Right cardiac atrium (tissue), 5 donors: ENCODE measurements around the gene CENPP. TPM values are rescaled to one million over a fixed set of nuclear protein-coding genes. Genes with fewer than 3 reads are reported as not detected.
A peak's percentile ranks its signal among the peaks of the same experiment; 100 is the strongest.

Experiments used
- ATAC-seq, 2 donors: fragments of 200-7000 bp; cut with Tn5 transposase; one replicate each; pipeline versions ENCODE4 v1.8.0 to v1.9.1; 2020; ENCODE audit warnings: moderate library complexity in 2 of 2, mild to moderate bottlenecking in 1 of 2
- DNase-seq, 3 donors: peaks; one replicate each; pipeline ENCODE4 v3.0.0-alpha.2; 2020
- H3K27ac ChIP-seq: one replicate; pipeline ENCODE4 v1.5.1; 2013; ENCODE audit warnings: mild to moderate bottlenecking, low read length, control low read depth, moderate library complexity
- H3K27me3 ChIP-seq: one replicate; pipeline ENCODE4 v1.6.1; 2013; ENCODE audit not compliant: control insufficient read depth, insufficient read depth
- H3K4me1 ChIP-seq: one replicate; pipeline ENCODE4 v1.6.1; 2013; ENCODE audit warnings: low read length; ENCODE audit not compliant: control insufficient read depth, insufficient read depth
- H3K4me3 ChIP-seq: one replicate; pipeline ENCODE4 v1.5.1; 2013; ENCODE audit warnings: low read length, control low read depth
- H3K9me3 ChIP-seq: one replicate; pipeline ENCODE4 v1.6.1; 2013; ENCODE audit warnings: low read length; ENCODE audit not compliant: control insufficient read depth
- WGBS: extraction: QIAGEN DNeasy Blood & Tissue Kit; methylation state at CpG from one replicate; pipeline ENCODE4 v1.1.7; 2013; 5-methylcytosine and 5-hydroxymethylcytosine counted together
- intact Hi-C, 4 donors: fragments of 100-400 bp; cut with DNase I; formaldehyde crosslinking; loops; one replicate each; pipeline versions ENCODE4 v1.11.0 to v1.14.0; 2022 to 2023
- polyA plus RNA-seq: library from polyadenylated mRNA; stranded (reverse); fragments of 200-250 nt; gene quantifications from one replicate; pipeline ENCODE4 v1.2.3, GENCODE V29; 2013
- total RNA-seq, 4 donors: library from RNA; stranded (reverse); fragmentation: NEBNext Ultra II Directional; extraction: Animal tissue kit (Norgen Biotek cat#: 25700); gene quantifications; one replicate each; pipeline ENCODE4 v1.2.1, GENCODE V29; 2021
- donor health status: healthy with polysubstance abuse.
- donor health status: DM: no; HTN: yes; CAD: no.
- donor health status: DM: no; HTN: no; CAD: no.
- donor health status: DM: no; HTN: yes; CAD: no; lungs with severe emphysema.
- donor health status: DM: yes; HTN: yes; CAD: no.

The CENPP gene
- total and polyA plus RNA-seq, 5 donors: 2.0 to 4.0 (median 2.8) TPM

DNA sequence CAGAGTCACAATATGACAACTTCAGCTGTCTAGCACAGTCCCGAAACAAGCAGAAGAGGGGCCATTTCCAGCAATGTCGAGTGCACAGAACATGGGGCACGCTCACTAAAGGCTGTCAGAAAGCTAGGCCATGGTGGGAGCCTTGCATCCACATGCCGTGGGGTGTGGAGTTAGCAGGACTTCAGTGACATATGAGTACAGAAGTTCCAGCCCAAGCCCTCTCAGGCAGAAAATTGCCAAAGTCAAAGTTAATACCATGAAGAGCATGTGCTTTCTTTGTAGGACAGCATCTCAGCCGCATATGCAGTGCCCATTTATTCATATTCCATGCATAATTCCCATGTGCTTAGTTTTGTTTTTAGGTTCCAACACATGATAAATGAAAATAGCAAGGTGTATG is 183.3 kb downstream of the CENPP start:
- Histone ChIP-seq H3K27me3 (no peaks in the 10 kb centered on the region), H3K9me3 (no peaks in the 10 kb centered on the region), H3K4me1 (peaks cover 4% of the 10 kb centered on the region), H3K27ac (no peak overlapping the region), H3K4me3 (no peak overlapping the region)
- 93% methylated on average over 5 of the region's 5 CpGs for WGBS
- ATAC-seq: no peak
- no peak for DNase-seq
- intact Hi-C loops: no loop called here

- Histone ChIP-seq H3K9me3 (no peaks in the 10 kb centered on the region), H3K27ac (no peak overlapping the region), H3K4me1 (no peaks in the 10 kb centered on the region), H3K4me3 (no peak overlapping the region), H3K27me3 (no peaks in the 10 kb centered on the region)
- intact Hi-C loops: no loop called here
- ATAC-seq (no peak), DNase-seq (no peak)
Observed at GRCh38 chr9:92510747-92511146, 185.0 kb downstream of the CENPP start.

GRCh38 chr9:92512622-92513021 is 186.9 kb downstream of the CENPP start:
- DNase-seq (no peak), ATAC-seq (no peak)
- Histone ChIP-seq H3K27ac (no peak overlapping the region), H3K9me3 (no peaks in the 10 kb centered on the region), H3K4me1 (no peaks in the 10 kb centered on the region), H3K4me3 (no peak overlapping the region), H3K27me3 (no peaks in the 10 kb centered on the region)
- WGBS: 90% methylated on average over 3 of the region's 3 CpGs
- intact Hi-C loops: no loop called here

GRCh38 chr9:92513349-92513748 is 187.6 kb downstream of the CENPP start:
- DNase-seq (no peak), ATAC-seq (peak in 1 of 2 donors; percentile 57)
- no peak overlapping the region for H3K27ac ChIP-seq
- H3K27me3 ChIP-seq: no peaks in the 10 kb centered on the region
- H3K4me3 ChIP-seq: no peak overlapping the region
- intact Hi-C loops: no loop called here
- WGBS: 46% methylated on average over 3 of the region's 3 CpGs
- H3K4me1 ChIP-seq: no peaks in the 10 kb centered on the region
- no peaks in the 10 kb centered on the region for H3K9me3 ChIP-seq

DNA sequence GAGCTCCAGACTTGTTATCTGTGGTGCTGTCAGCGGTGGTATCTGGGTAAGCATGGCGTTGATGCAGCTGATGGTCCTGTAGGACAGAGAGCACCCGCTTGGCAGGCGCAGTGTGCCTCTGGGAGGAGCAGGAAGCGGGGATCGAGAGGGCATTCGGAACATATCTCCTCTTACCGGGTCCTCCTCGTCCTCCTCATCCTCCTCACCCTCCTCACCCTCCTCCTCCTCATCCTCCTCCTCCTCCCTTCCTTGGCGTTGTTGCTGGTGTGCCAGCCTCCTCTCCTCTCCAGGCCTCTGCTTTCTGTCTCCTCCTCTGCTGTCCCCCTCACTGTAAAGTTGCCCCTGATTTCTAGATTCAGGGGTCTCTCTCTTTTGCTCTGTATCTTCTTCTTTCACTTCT is 188.9 kb downstream of the CENPP start:
- intact Hi-C loops: no loop called here
- 82% methylated on average over 10 of the region's 10 CpGs for WGBS

DNA sequence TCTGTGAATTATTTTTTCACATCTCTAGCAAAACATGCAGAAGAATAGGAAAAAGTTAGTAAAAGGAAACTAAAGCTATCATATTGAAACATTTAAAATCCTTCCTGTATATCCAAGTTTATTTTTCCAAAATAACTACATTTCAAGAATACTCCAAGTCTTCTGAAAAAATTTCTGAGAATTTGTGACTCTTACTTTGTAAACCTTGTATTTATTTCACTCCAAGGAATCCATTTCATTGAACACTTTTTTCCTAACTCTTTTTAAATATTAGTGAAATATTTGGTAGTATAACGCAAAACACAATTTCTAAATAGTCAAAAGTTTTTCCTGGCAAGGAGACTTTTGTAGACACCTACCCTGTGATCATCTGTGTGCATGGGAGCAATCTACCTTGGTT is 190.8 kb downstream of the CENPP start:
- no peaks in the 10 kb centered on the region for H3K4me1 ChIP-seq

More for the DNA sequence above, 188.9 kb downstream of the CENPP start:
- Histone ChIP-seq H3K9me3 (no peaks in the 10 kb centered on the region), H3K4me3 (no peak overlapping the region), H3K27me3 (no peaks in the 10 kb centered on the region), H3K4me1 (no peaks in the 10 kb centered on the region), H3K27ac (no peak overlapping the region)
- ATAC-seq: no peak
- no peak for DNase-seq

GRCh38 chr9:92517046-92517445 is 191.3 kb downstream of the CENPP start:
- no peak for DNase-seq
- Histone ChIP-seq H3K4me1 (no peaks in the 10 kb centered on the region), H3K27ac (no peak overlapping the region), H3K9me3 (no peaks in the 10 kb centered on the region), H3K27me3 (no peaks in the 10 kb centered on the region), H3K4me3 (no peak overlapping the region)
- intact Hi-C loops: no loop called here
- no peak for ATAC-seq
- WGBS: 82% methylated on average over 3 of the region's 3 CpGs

More for the DNA sequence above, 190.8 kb downstream of the CENPP start:
- no peak for DNase-seq
- WGBS: 95% methylated on average over 1 of the region's 1 CpG
- no peak overlapping the region for H3K27ac ChIP-seq
- intact Hi-C loops: no loop called here
- H3K4me3 ChIP-seq: no peak overlapping the region
- H3K9me3 ChIP-seq: no peaks in the 10 kb centered on the region
- no peak for ATAC-seq
- H3K27me3 ChIP-seq: no peaks in the 10 kb centered on the region

GRCh38 chr9:92518199-92518598 is 192.4 kb downstream of the CENPP start:
- WGBS: 88% methylated on average over 4 of the region's 4 CpGs
- intact Hi-C loops: no loop called here

GRCh38 chr9:92520837-92521236 is 195.1 kb downstream of the CENPP start:
- 95% methylated on average over 2 of the region's 2 CpGs for WGBS
- ATAC-seq (no peak), DNase-seq (no peak)
- H3K9me3 ChIP-seq: no peaks in the 10 kb centered on the region
- H3K27ac ChIP-seq: no peak overlapping the region
- intact Hi-C loops: no loop called here
- no peak overlapping the region for H3K4me3 ChIP-seq
- H3K4me1 ChIP-seq: no peaks in the 10 kb centered on the region
- no peaks in the 10 kb centered on the region for H3K27me3 ChIP-seq

More at GRCh38 chr9:92518199-92518598, 192.4 kb downstream of the CENPP start:
- ATAC-seq: no peak
- no peaks in the 10 kb centered on the region for H3K4me1 ChIP-seq
- H3K9me3 ChIP-seq: no peaks in the 10 kb centered on the region
- H3K4me3 ChIP-seq: no peak overlapping the region
- no peak for DNase-seq
- no peaks in the 10 kb centered on the region for H3K27me3 ChIP-seq
- H3K27ac ChIP-seq: no peak overlapping the region

DNA sequence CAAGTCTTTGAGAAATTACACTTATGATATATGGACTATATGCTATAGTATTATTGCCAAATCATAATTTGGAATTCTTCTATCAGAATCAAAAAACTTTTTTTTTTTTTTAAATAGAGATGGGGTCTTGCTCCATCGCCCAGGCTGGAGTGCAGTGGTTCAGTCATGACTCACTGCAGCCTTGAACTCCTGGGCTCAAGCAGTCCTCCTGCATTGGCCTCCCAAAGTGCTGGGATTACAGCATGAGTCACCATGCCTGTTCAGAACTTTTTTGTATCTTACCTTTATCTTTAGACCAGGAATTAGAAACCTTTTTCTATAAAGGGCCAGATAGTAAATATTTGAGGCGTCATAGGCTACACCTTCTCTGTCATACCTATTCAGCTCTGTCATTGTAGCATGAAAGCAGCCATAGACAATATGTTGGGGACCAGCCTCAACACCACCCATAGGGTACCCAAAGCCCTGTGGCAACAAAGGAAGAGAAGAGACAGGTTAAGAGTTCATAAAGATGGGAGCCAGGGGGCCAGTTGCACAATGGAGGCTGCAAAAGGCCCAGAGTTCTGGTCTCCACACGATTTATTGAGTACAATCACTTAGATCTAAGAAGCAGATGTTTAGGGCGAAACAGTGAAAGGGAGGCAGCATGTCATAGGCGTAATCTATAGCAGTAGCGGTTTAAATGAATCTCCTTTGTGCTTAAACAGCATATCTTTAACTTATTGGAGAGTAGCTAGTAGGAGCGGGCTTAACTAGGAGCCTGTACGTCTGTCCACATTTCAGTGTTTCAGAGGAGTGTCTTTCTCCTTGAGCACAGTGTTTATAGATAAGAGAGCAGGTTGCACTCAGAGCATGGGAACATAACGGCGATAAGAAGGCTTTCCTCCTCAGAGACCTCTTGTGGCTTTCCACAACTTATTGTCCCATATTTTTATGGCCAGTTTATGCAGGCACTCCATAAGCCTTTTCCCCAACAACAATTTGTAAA is 197.5 kb downstream of the CENPP start:
- no peak overlapping the region for H3K27ac ChIP-seq
- no peak for ATAC-seq
- no peak for DNase-seq
- H3K4me3 ChIP-seq: no peak overlapping the region
- intact Hi-C loops: no loop called here
- H3K9me3 ChIP-seq: no peaks in the 10 kb centered on the region
- WGBS: 78% methylated on average over 10 of the region's 10 CpGs
- H3K4me1 ChIP-seq: no peaks in the 10 kb centered on the region
- H3K27me3 ChIP-seq: no peaks in the 10 kb centered on the region

- DNase-seq: no peak
- intact Hi-C loops: no loop called here
Observed at GRCh38 chr9:92524881-92525280, 199.1 kb downstream of the CENPP start.

More at GRCh38 chr9:92524881-92525280, 199.1 kb downstream of the CENPP start:
- Histone ChIP-seq H3K4me1 (no peaks in the 10 kb centered on the region), H3K27ac (no peak overlapping the region), H3K9me3 (no peaks in the 10 kb centered on the region), H3K4me3 (no peak overlapping the region), H3K27me3 (no peaks in the 10 kb centered on the region)
- ATAC-seq: no peak
- 98% methylated on average over 1 of the region's 1 CpG for WGBS
